ENCODE results near the gene PCNX2. TPM values are rescaled to one million over a fixed set of nuclear protein-coding genes. Genes with fewer than 3 reads are reported as not detected.

The PCNX2 gene
- total and polyA plus RNA-seq, 8 donors: 3.0 to 34.4 (median 9.9) TPM

DNA sequence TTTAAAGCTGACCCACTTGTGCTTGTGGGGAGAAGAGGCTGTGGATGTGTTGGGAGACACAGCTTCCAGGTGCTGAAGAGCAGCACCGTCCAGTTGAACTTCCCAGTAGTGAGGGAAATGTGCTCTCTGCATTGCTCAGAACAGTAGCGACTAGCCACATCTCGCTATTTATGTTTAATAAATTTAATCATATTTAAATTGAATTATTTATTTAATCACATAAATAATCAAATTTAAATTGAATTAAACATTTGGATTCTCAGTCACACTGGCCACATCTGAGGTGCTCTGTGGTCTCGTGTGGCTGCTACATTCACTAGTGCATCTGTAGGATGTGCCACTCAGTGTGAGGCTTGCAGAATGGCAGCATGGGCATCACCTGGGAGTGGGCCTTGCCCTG is 325.0 kb downstream of the PCNX2 start:
- H3K27ac ChIP-seq: no peak overlapping the region
- H3K27me3 ChIP-seq: no peaks in the 10 kb centered on the region
- peaks cover 10 to 45% (median 20%) of the 10 kb centered on the region in 4 donors for H3K4me1 ChIP-seq
- H3K4me3 ChIP-seq: no peak overlapping the region
- TF ChIP-seq, protein P1, sequence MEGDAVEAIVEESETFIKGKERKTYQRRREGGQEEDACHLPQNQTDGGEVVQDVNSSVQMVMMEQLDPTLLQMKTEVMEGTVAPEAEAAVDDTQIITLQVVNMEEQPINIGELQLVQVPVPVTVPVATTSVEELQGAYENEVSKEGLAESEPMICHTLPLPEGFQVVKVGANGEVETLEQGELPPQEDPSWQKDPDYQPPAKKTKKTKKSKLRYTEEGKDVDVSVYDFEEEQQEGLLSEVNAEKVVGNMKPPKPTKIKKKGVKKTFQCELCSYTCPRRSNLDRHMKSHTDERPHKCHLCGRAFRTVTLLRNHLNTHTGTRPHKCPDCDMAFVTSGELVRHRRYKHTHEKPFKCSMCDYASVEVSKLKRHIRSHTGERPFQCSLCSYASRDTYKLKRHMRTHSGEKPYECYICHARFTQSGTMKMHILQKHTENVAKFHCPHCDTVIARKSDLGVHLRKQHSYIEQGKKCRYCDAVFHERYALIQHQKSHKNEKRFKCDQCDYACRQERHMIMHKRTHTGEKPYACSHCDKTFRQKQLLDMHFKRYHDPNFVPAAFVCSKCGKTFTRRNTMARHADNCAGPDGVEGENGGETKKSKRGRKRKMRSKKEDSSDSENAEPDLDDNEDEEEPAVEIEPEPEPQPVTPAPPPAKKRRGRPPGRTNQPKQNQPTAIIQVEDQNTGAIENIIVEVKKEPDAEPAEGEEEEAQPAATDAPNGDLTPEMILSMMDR (IDR thresholded peaks at IDR 0.05): no peak
- TF ChIP-seq POLR2A (IDR thresholded peaks at IDR 0.05) (no peak), EP300 (IDR thresholded peaks at IDR 0.05) (no peak), POLR2AphosphoS5 (IDR thresholded peaks at IDR 0.05) (no peak)
- intact Hi-C loops (cut with DNase I; ENCODE audit: low total_unique reads): no loop called here
- 75 to 89% (median 88%) methylated on average over 4 of the region's 4 CpGs for WGBS, 5 donors
- peaks cover 0 to 22% (median 4%) of the 10 kb centered on the region in 4 donors for H3K9me3 ChIP-seq
- H3K36me3 ChIP-seq: peaks cover 27 to 52% (median 51%) of the 10 kb centered on the region in 4 donors
- no peak for DNase-seq

DNA sequence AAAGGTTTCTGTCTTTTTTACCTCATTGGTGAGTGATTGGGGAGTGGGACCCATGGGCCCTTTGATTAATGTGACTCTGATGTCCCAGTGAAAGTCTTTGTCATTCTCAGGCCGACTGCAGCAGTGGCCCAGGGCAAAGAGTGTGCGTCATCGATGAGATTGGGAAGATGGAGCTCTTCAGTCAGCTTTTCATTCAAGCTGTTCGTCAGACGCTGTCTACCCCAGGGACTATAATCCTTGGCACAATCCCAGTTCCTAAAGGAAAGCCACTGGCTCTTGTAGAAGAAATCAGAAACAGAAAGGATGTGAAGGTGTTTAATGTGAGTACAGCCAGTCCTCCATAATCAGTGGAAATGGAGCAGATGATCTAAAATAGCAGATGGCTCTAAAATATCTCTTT is 325.7 kb downstream of the PCNX2 start:
- no peak overlapping the region for H3K27ac ChIP-seq
- H3K4me1 ChIP-seq: peaks cover 5 to 38% (median 22%) of the 10 kb centered on the region in 4 donors
- H3K36me3 ChIP-seq: peaks cover 27 to 56% (median 52%) of the 10 kb centered on the region in 4 donors
- DNase-seq: no peak
- no peaks in the 10 kb centered on the region for H3K27me3 ChIP-seq
- H3K9me3 ChIP-seq: peaks cover 0 to 22% (median 4%) of the 10 kb centered on the region in 4 donors
- TF ChIP-seq EP300 (IDR thresholded peaks at IDR 0.05) (no peak), POLR2A (IDR thresholded peaks at IDR 0.05) (no peak), POLR2AphosphoS5 (IDR thresholded peaks at IDR 0.05) (no peak)
- TF ChIP-seq, protein P1 (IDR thresholded peaks at IDR 0.05): no peak
- intact Hi-C loops (cut with DNase I; ENCODE audit: low total_unique reads): no loop called here
- 89 to 94% (median 92%) methylated on average over 5 of the region's 5 CpGs for WGBS, 5 donors
- H3K4me3 ChIP-seq: no peak overlapping the region

DNA sequence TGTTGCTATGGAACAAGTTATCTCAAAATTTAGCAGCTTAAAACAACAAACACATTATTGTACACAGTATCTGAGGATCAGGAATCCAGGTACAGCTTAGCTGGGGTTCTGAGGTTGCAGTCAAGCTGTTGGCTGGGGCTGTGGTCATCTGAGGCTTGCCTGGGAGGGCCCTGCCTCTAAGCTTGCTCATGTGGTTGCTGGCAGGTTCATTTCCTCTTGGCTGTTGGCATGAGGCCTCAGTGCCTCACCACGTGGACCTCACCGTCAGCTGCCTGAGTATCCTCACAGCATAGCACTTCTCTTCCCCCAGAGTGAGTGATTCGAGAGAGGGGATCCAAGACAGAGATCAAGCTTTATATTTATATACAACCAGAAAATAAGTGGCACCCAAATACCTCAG is 326.6 kb downstream of the PCNX2 start:
- Histone ChIP-seq H3K9me3 (peaks cover 0 to 18% (median 3%) of the 10 kb centered on the region in 4 donors), H3K4me3 (no peak overlapping the region), H3K4me1 (peaks cover 4 to 39% (median 24%) of the 10 kb centered on the region in 4 donors), H3K27me3 (no peaks in the 10 kb centered on the region), H3K27ac (peak overlapping the region in 1 of 5 donors; percentile 22), H3K36me3 (peaks cover 27 to 56% (median 50%) of the 10 kb centered on the region in 4 donors)
- 25 to 47% (median 39%) methylated on average over 3 of the region's 3 CpGs for WGBS, 5 donors
- intact Hi-C loops (cut with DNase I; ENCODE audit: low total_unique reads): no loop called here
- TF ChIP-seq POLR2AphosphoS5 (IDR thresholded peaks at IDR 0.05) (peak in 1 of 3 donors; percentile 37), POLR2A (IDR thresholded peaks at IDR 0.05) (no peak), EP300 (IDR thresholded peaks at IDR 0.05) (no peak)
- TF ChIP-seq, protein P1 (IDR thresholded peaks at IDR 0.05): no peak
- DNase-seq: peak in 1 of 2 donors; percentile 58

- WGBS, 5 donors: 88 to 94% (median 93%) methylated on average over 5 of the region's 5 CpGs
- no peak overlapping the region for H3K27ac ChIP-seq
- H3K4me3 ChIP-seq: no peak overlapping the region
- H3K4me1 ChIP-seq: peaks cover 6 to 44% (median 27%) of the 10 kb centered on the region in 4 donors
- no peak for DNase-seq
- TF ChIP-seq EP300 (IDR thresholded peaks at IDR 0.05): no peak
- no peak for TF ChIP-seq POLR2AphosphoS5 (IDR thresholded peaks at IDR 0.05)
- no peak for TF ChIP-seq POLR2A (IDR thresholded peaks at IDR 0.05)
- TF ChIP-seq, protein P1 (IDR thresholded peaks at IDR 0.05): no peak
- no peaks in the 10 kb centered on the region for H3K27me3 ChIP-seq
- H3K36me3 ChIP-seq: peaks cover 25 to 51% (median 45%) of the 10 kb centered on the region in 4 donors
- intact Hi-C loops (cut with DNase I; ENCODE audit: low total_unique reads): no loop called here
- H3K9me3 ChIP-seq: peaks cover 0 to 12% (median 0%) of the 10 kb centered on the region in 4 donors
Measured at GRCh38 chr1:232968391-232968790, 327.1 kb downstream of the PCNX2 start.

All from stomach (tissue), 9 donors.